Adrenal gland (tissue), 12 donors: ENCODE data around the gene PPP2R5C. TPM values are rescaled to one million over a fixed set of nuclear protein-coding genes. Genes with fewer than 3 reads are reported as not detected.
A peak's percentile ranks its signal among the peaks of the same experiment; 100 is the strongest.

Experiments used
- DNase-seq, 7 donors: peaks; one replicate each; pipeline ENCODE4 v3.0.0-alpha.2; 2019 to 2020
- H3K27ac ChIP-seq, 5 donors: fragments of 200-600 bp; sonication (generic) in 4 of 5; 1 replicate in 3 of 5; 2 replicates in 2 of 5; pipeline versions ENCODE4 v1.5.1 to v1.8.0; 2016 to 2020; ENCODE audit warnings: mild to moderate bottlenecking in 1 of 5
- H3K27me3 ChIP-seq: fragments of 200-600 bp; 2 replicates; pipeline ENCODE4 v1.8.0; 2021
- H3K36me3 ChIP-seq, 2 donors: fragments of 200-600 bp; replicated peaks in 1 of 2; 1 replicate in 1 of 2; 2 replicates in 1 of 2; pipeline versions ENCODE4 v1.5.1 to v1.8.0; 2018 to 2022
- H3K4me1 ChIP-seq, 2 donors: fragments of 200-600 bp; replicated peaks in 1 of 2; 1 replicate in 1 of 2; 2 replicates in 1 of 2; pipeline versions ENCODE4 v1.5.1 to v1.8.0; 2018 to 2021
- H3K4me3 ChIP-seq, 4 donors: fragments of 200-600 bp; sonication (generic) in 3 of 4; one replicate each; pipeline ENCODE4 v1.5.1; 2016 to 2018
- H3K9me3 ChIP-seq, 3 donors: fragments of 200-600 bp; sonication (generic) in 1 of 3; replicated peaks in 1 of 3; 1 replicate in 2 of 3; 2 replicates in 1 of 3; pipeline versions ENCODE4 v1.5.1 to v1.8.0; 2016 to 2021
- CTCF ChIP-seq, 6 experiments: fragments of 450-650 bp in 4 of 6; fragments of 200-600 bp in 2 of 6; sonication (generic) in 1 of 6; IDR thresholded peaks; 1 replicate in 5 of 6; 2 replicates in 1 of 6; pipeline versions ENCODE4 v1.5.1 to v1.8.0; 2016 to 2021; ENCODE audit warnings: antibody characterized with exemption in 6 of 6, mild to moderate bottlenecking in 2 of 6, moderate library complexity in 1 of 6
- POLR2A ChIP-seq, 2 donors: fragments of 450-650 bp; IDR thresholded peaks; one replicate each; pipeline ENCODE4 v1.6.1; 2017; ENCODE audit warnings: antibody characterized with exemption in 2 of 2, mild to moderate bottlenecking in 2 of 2, moderate library complexity in 1 of 2
- WGBS, 4 donors: extraction: QIAGEN DNeasy Blood & Tissue Kit in 2 of 4; methylation state at CpG; one replicate each; pipeline versions ENCODE4 v1.1.5 to v1.1.7; 2013 to 2017; 5-methylcytosine and 5-hydroxymethylcytosine counted together
- intact Hi-C, 2 donors: fragments of 100-400 bp; cut with DNase I; formaldehyde crosslinking; loops; one replicate each; pipeline versions ENCODE4 v1.14.1 to v1.15.0; 2022 to 2023
- polyA plus RNA-seq, 3 donors: library from polyadenylated mRNA; stranded (reverse); fragments of 200-250 nt in 2 of 3; fragments of 350-450 nt in 1 of 3; fragmentation: Illumina TruSeq in 1 of 3; extraction: RNeasy Lipid Tissue Mini Kit (QIAGEN cat#74804) in 1 of 3; gene quantifications; one replicate each; pipeline ENCODE4 v1.2.3, GENCODE V29; 2013 to 2014
- total RNA-seq, 9 donors: library from RNA; depleted of rRNA in 4 of 9; stranded (reverse); fragments of >200 nt in 4 of 9; fragments of 120-200 nt in 1 of 9; fragmentation: NEBNext Ultra II Directional in 1 of 9; extraction: Animal tissue kit (Norgen Biotek cat#: 25700) in 1 of 9; gene quantifications; one replicate each; pipeline versions ENCODE4 v1.1.0 to v1.2.4, GENCODE V29; 2013 to 2023
- donor health status: healthy with polysubstance abuse.
- donor health status: Bipolar disorder and iron deficiency.
- donor health status: DM: yes; HTN: yes; CAD: no.
- donor health status: DM: no; HTN: no; CAD: no.
- donor health status: DM: no; HTN: no; CAD: no.
- donor health status: DM: yes; HTN: yes; CAD: no.

Gene PPP2R5C
- total and polyA plus RNA-seq, 12 donors, result 66.5 to 216 (median 134) TPM

GRCh38 chr14:101950100-101950499 is 188.6 kb downstream of the PPP2R5C start:
- no peak overlapping the region for H3K27ac ChIP-seq
- intact Hi-C loops, result loop anchor here in 1 of 2 donors (10.0 kb wide), 1 partner anchor 185 kb away; the partner anchor contains the start of gene PPP2R5C
- TF ChIP-seq CTCF (IDR thresholded peaks at IDR 0.05) (no peak), POLR2A (IDR thresholded peaks at IDR 0.05) (no peak)
- no peaks in the 10 kb centered on the region for H3K36me3 ChIP-seq
- DNase-seq, result peak in 1 of 7 donors; percentile 16
- H3K27me3 ChIP-seq, result no peaks in the 10 kb centered on the region
- H3K4me3 ChIP-seq, result no peak overlapping the region
- 57 to 70% (median 64%) methylated on average over 4 of the region's 4 CpGs for WGBS, 4 donors
- no peaks in the 10 kb centered on the region for H3K9me3 ChIP-seq
- H3K4me1 ChIP-seq, result peaks cover 16 to 21% of the 10 kb centered on the region in 2 donors

- Histone ChIP-seq H3K27me3 (no peaks in the 10 kb centered on the region), H3K27ac (no peak overlapping the region), H3K4me3 (no peak overlapping the region), H3K36me3 (no peaks in the 10 kb centered on the region), H3K9me3 (no peaks in the 10 kb centered on the region), H3K4me1 (peaks cover 16 to 21% of the 10 kb centered on the region in 2 donors)
- no peak for TF ChIP-seq POLR2A (IDR thresholded peaks at IDR 0.05)
- TF ChIP-seq CTCF (IDR thresholded peaks at IDR 0.05), result no peak
- 71 to 91% (median 78%) methylated on average over 4 of the region's 4 CpGs for WGBS, 4 donors
- intact Hi-C loops, result loop anchor here in 1 of 2 donors (10.0 kb wide), 1 partner anchor 186 kb away; the partner anchor contains the start of gene PPP2R5C
- peak in 3 of 7 donors; percentile 15 to 48 (median 15) for DNase-seq
Measured at GRCh38 chr14:101950516-101951215, 189.2 kb downstream of the PPP2R5C start.

GRCh38 chr14:101953151-101953550 is 191.6 kb downstream of the PPP2R5C start:
- no peak for TF ChIP-seq POLR2A (IDR thresholded peaks at IDR 0.05)
- Histone ChIP-seq H3K27me3 (no peaks in the 10 kb centered on the region), H3K4me3 (no peak overlapping the region), H3K4me1 (peaks cover 11 to 16% of the 10 kb centered on the region in 2 donors), H3K9me3 (no peaks in the 10 kb centered on the region), H3K36me3 (no peaks in the 10 kb centered on the region), H3K27ac (peak overlapping the region in 1 of 5 donors; percentile 10)
- peak in 3 of 7 donors; percentile 38 to 55 (median 49) for DNase-seq
- 43 to 61% (median 49%) methylated on average over 8 of the region's 8 CpGs for WGBS, 4 donors
- intact Hi-C loops, result loop anchor here in 1 of 2 donors (10.0 kb wide), 1 partner anchor 188 kb away; the partner anchor contains the start of gene PPP2R5C

- TF ChIP-seq CTCF (IDR thresholded peaks at IDR 0.05) (no peak), POLR2A (IDR thresholded peaks at IDR 0.05) (no peak)
- H3K27me3 ChIP-seq, result no peaks in the 10 kb centered on the region
Measured at GRCh38 chr14:101954501-101954900, 193.0 kb downstream of the PPP2R5C start.

More at GRCh38 chr14:101954501-101954900, 193.0 kb downstream of the PPP2R5C start:
- intact Hi-C loops, result loop anchor here in 1 of 2 donors (10.0 kb wide), 1 partner anchor 190 kb away; the partner anchor contains the start of gene PPP2R5C
- Histone ChIP-seq H3K36me3 (no peaks in the 10 kb centered on the region), H3K4me3 (no peak overlapping the region), H3K4me1 (peaks cover 4 to 8% of the 10 kb centered on the region in 2 donors), H3K27ac (no peak overlapping the region), H3K9me3 (no peaks in the 10 kb centered on the region)
- 79 to 89% (median 86%) methylated on average over 6 of the region's 6 CpGs for WGBS, 4 donors
- peak in 3 of 7 donors; percentile 7 to 27 (median 9) for DNase-seq
